HG03342 (cell line): ENCODE data around the gene PLS1.
"Not testable (repeated sequence)": the region's sequence is repeated elsewhere in the genome, so short reads cannot be mapped to it uniquely, and the experiment has no call there.

Source experiments
- ATAC-seq: cut with Tn5 transposase; IDR thresholded peaks from one replicate; pipeline ENCODE4 v1.9.1; 2021; ENCODE audit warnings: mild to moderate bottlenecking, moderate library complexity; ENCODE audit not compliant: unreplicated experiment

The PLS1 gene

DNA sequence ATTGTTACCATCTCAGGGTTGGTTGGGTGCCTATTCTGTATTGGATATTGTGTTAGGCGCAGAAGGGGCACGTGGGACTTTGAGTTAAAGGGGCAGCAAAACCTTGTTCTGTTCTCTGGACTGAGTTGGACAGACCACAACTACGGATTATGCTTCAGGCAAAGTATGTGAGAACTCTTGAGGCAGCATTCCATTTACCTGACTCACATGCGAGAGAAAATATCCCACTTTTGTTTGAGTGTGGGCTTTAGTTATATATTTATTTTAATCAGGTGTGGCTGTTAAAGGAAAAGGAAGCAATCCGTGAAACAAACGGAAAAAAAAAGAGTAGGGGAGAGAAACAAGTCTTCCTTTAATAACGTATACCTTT, 627 bp upstream of the PLS1 start:
- ATAC-seq = no peak

DNA sequence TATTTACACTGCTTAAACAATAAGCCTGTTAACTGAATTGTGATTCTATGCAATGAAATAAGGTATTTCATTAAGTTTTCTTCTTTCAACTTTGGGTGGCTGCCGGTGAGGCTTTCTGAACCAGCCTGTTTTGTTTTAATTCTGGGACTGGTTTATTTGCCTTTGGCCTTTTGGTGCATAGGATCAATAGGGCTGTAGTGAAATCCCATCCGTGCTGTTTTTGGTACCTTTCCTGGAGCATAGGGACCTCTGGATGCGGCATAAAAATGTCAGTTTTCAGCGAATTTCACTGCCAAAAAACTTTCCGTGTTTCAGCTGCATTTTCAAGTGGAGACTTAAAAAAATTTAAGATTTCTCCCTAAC, 514 bp downstream of the PLS1 start:
- no peak for ATAC-seq

DNA sequence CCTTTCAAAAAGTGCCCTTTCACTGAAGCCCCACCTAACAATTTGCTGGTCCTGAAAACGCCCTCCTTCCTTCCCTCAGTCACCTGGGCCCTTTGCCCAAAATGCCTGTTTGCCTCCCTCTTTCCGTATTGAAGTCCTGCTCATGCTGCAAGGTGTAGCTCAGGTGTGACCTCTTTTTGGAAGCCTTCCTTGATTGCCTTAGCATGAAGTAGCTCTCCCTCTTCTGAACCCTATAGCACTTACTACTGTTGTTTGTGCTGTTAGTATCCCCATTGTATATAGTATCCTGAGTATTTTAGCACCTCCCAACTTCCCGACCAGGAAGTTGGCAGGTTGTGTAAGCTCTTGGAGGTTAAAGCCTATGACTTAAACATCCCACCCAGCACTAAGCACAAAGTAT, 1.7 kb downstream of the PLS1 start:
- ATAC-seq = no peak

DNA sequence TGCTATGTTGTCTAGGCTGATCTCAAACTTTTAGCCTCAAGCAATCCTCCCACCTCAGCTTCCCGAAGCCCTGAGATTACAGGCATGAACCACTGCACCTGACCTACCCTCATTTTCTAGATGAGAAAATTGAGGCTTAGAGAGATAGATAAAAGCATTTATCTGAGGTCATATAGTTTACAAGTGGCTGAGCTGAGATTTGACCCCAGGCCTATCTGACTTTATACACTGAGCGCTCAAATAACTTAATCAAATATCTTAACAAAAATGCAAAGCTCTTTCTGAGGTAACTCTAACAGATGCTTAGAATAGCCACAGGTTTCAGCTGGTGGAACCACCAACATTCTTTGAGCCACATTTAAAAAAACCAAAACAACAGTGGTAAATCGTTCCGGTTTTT, 5.5 kb downstream of the PLS1 start:
- ATAC-seq = no peak

DNA sequence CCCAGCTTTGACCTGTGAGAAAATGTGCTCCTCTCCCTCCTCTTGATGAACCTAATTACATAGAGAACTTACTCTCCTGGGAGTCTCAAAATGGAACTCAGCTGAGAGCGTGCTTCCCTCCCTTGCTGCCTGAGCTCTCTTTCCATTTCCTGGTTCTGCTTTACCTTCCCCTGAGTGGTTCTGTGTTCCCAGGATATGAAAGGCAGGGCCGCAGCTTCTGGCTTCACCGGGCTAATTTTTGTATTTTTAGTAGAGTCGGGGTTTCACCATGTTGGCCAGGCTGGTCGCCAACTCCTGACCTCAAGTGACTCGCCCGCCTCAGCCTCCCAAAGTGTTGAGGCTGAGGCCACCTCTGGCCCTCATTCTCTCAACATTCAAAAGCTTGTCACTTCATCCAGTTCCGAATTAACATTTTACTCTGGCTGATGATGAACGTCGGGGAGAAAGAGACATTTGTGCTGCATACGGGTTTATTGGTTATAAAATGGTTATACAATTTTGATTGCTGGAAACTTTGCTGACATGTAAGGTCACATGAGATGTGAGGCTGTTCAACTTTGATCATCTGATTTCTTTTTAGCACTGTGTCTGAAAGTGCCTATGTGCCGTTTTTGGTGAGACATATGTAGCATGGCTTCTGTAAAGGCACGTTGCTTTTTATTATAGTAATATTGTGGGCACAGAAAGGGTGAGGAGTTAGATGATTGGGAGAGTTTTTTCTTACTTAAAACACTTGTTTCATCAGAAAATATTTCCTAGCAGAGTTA, 6.6 kb downstream of the PLS1 start:
- no peak for ATAC-seq

DNA sequence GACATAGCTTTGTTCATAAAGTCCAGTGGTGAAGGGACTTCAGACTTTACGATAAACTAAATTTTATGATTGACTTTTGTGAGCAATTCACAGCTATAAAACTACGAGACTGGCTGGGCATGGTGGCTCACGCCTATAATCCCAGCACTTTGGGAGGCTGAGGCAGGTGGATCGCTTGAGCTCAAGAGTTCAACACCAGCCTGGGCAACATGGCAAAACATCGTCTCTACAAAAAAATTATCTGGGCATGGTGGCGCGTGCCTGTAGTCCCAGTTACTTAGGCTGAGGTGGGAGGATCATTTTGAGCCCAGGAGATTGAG, 7.2 kb downstream of the PLS1 start:
- ATAC-seq = not testable (repeated sequence)

DNA sequence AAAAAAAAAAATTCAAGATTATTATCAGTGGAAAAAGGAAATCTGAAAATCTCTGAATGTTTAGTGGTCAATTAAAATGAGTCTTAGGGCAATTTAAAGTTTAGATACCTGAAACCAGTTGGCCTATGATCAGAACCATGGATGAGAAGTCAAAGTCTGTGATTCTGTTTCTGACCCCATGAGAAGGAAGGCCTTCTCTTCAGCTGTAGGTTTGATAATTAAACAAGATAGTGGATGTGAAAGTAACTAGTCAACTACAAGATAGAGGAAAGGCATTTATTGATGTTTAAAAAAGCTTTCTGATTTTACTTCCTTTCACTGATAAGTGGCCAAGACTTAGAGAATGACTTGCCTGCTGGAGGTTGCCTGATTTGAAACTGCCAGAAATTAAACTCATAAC, 8.7 kb downstream of the PLS1 start:
- no peak for ATAC-seq

DNA sequence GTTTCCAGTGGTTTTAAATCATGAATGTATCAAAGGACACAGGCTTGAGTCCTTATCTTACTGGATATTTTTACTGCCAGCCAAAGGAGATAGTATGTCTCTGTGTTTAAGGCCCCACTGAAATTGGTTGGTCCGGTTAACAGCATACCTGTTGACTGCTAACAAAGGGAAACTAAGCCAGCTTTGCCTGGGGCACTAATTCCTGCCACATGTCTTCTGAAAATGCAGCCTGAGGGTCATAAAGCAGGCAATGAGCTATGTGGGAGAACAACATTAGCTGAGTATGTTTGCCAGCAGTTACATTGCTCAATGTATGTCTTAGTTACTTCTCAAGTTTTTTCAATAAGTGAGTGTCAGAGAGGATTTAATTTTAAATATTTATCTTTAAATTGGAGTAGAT, 12.4 kb downstream of the PLS1 start:
- no peak for ATAC-seq

DNA sequence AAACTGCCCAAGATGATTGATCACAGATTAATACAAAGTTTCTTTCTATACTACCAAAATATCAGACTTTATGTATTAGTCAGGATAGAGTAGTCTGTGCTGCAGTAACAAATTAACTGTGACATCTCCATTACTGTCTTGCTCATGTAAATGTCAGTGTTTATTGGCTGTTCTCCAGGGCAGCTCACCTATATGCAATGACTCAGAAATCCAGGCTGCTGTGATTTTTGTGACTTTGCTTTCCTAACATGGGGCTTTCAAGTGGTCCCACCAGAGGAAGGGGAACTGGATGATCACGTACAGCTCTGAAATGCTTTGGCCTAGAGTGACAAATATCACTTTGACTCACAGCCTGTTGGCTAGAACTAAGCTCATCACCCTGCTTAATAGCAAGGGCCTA, 12.9 kb downstream of the PLS1 start:
- ATAC-seq = no peak

DNA sequence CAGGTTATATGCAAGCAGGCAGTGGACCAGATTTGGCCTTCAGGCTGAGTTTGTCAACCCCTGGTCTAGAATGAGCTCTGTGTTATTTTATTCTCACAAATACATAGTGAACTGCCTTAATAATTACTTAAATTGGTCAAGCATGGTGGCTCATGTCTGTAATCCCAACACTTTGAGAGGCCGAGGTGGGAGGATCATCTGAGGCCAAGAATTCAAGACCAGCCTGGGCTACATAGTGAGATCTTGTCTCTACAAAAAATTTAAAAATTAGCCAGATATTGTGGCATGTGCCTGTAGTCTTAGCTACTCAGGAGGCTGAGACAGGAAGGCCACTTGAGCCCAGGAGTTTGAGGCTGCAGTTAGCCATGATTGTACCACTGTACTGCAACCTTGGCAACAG, 15.0 kb downstream of the PLS1 start:
- ATAC-seq = no peak

DNA sequence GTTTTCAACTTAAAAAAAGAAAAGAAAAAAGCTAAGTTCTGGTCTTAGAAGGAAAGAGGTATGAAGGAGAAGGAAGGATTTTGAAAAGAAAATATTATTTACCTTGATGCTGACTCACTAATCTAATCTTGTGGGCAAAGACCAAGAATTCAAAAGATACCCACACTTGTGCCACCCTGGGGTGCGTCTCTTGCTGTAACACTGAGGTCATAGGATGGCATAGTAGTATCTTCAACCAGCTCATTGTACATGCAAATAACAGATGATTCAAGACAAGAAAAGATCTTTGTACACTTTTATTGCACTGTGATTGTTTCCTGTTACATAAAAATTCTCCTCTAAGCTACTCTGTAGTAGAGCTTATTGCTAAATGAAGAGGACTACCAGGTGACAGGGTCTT, 17.3 kb downstream of the PLS1 start:
- no peak for ATAC-seq

DNA sequence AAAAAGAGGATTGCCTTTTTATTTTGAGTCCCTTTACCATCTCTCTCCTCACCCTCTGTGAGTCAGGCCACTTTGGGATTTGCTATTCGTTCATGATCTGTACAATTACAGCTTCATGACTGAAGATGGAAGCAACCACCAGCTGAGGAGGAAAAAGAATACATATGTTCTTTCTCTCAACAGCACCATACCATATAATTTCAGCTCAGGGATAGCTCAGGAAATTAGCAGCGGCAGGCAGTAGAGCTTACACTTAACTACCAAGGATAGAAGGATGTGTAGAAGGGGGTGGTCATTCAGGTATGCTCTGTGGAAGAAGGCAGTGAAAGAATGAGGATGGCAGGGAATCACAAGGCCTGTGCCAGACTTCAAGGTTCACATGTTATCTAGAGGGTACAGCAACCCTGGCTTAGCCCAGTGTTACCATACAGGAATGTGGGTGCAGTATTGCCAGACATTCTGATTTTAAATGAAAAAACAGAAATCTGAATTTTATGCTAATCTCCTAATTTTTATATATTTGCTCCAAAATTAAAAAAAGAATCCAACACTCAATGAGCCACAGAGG, 17.9 kb downstream of the PLS1 start:
- no peak for ATAC-seq

DNA sequence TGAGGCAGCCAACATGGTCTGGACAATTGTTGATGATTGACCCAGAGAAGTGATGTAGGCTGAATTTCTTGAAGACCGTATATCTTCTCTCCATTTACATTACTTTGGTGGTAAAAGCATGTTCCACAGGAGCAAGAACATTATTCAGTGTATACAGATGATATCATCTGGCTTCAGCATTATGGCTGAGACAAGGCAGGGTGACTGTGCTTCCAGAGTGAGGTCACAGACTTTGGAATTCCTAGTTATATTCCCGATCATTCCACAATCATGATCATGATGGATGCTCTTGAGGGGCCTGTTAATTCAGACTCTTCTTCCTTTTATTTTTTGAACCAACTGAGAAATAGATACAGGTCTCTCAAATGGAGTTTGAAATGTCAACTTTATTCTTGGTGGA, 19.0 kb downstream of the PLS1 start:
- ATAC-seq = no peak

DNA sequence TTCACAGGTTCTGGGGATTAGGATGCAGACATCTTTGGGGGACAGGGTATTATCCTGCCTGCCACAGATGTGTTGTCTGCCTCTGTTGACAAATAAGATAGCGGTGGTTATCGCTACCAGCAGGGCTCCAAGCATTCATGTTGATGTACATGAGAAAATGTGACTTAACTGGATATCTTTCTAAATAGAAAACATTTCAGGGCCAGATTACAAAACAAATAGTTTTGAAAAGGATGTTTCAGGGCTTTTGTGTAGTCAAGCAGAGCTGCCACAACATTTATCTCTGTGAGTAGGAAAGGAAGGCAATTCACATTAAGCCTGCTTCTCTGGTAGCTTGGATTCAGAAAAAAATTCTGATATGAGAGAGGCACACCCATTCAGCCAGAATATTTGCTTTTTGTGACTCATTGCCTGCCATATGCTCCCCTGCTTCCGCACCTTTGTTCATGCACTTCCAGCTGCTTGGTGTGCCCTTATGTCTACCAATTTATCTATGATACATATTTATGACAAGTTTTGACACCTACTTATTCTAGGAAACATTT, 22.8 kb downstream of the PLS1 start:
- ATAC-seq = no peak

DNA sequence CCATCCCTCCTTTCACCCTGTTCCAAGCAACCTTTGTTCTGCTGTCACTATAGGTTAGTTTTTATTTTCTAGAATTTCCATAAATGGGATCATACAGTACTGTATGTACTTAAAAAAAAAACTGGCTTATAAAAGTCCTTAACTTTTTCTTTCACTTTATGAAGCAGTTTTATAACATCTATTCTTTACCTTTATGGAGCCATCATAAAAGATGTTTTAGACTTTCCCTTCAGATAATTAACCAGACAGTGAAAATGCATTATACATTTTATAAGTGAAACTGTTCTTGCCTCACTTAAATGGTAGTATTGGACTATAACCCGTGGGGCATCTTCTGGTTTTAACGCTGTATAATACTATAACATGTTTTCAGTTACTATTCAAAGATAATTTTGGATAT, 26.2 kb downstream of the PLS1 start:
- no peak for ATAC-seq

DNA sequence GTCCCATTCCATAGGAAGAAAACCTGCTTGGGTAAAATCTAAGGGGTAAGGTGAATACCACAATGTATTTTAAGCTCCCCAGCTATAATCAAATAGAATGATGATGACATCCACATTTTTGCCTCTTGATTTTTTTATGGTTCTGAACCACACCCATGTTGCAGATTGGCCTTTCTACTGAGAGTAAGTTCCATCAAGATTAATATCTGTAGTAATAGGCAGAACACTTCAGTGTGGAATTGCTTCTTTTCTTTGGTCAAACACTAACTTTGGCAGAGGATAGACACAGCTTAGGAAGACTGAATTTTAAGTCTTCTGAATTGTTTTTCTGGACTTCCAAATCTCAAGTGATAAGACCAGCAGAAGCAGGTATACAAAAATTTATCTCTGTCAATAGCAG, 27.0 kb downstream of the PLS1 start:
- no peak for ATAC-seq

DNA sequence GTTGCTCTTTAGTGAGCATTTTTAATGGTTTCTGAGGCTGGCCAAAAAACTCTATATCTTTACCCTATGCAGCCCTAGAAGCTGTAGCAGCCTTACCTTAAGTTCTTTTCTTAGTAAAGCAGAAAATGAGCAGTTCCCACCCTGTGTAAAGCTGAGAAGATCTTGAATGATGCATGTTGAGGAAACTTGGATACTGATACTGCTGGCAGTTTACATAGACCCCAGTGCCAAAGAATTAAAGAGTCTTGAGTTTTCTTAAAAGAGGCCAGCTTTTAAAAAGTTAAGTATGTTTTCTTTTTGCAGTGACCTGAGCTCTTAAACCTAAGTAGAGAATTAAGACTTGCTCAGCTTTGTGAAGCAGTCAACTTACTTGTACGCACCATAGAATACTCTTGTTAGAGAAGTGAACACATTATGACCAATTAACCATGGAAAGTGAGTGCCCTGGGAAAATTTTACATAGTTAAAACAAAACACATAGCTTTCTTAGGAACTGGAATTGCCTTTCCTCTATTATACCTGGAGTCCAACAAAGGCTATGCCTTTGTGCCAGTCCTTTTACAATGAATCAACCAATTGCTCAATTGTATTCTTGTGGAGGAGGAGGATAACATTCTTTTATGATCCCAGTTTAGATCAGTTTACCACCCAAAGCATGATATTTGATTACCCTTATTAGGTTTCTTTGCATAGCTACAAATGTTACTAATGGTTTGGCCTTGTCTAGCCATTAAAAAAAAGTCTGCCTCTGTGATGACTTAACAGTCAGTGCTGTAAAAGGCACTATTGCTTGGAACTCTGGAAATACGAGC, 28.4 kb downstream of the PLS1 start:
- ATAC-seq = no peak

DNA sequence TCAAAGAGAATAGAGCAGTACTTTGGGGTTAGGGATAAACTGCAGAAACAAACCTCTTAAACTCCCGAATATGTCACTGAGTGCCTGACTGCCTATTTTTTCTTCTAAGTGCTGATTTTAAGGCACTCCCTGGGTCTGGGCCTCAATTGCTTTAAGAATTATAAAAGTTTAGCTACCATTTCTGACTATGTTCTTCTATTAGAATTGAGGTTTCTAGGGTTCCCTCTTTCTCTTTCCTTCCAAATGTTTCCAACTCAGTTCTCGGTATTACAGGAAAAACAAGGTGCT, 28.9 kb downstream of the PLS1 start:
- ATAC-seq = no peak

DNA sequence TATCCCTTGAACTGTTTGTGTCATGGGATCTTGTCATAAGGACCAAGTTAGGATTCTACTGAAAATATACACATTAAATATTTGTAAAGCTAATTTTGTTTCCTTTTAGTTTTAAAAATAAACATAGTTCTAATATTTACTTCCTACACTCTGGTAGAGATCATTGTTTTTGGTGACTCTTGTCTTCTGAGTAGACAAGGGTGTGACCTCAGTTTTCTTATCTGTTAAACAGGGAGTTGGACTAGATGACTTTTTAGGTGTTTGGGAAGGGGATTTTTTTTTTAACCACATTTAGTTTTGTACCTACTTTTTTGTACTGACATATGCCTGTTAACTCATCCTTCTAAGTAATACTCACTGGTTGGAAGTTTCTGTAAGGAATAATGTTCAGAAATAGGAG, 30.8 kb downstream of the PLS1 start:
- no peak for ATAC-seq

DNA sequence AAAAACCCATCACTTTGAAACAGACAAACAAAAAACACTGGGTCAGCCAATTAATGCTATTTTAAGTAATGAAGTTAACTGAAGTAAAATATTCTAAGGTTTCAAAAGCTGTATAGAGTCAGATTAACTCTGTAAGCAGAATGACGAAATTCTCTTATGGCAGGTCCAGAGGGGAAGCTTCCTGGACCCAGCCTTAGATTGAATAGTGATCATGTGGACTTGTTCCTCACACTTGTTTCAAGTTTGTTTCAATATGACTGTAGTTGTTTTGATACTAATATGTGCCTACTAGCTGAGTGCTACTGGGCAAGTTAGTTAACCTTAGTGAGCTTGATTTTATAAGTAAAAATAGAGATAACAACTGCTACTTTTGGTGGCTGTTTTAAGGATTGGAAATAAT, 32.6 kb downstream of the PLS1 start:
- ATAC-seq = no peak

DNA sequence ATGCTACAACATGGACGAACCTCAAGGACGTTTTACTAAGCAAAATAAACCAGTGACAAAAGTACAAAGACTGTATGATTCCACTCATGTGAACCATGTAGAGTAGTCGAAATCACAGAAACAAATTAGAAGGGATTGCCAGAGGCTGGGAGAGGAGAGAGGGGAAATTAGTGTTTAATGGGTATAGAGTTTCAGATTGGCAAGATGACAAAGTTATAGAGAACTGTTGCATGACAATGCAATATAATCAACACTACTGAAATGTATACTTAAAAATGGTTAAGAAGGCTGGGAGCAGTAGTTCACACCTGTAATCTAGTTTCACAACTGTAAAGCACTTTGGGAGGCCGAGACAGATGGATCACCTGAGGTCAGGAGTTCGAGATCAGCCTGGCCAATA, 36.9 kb downstream of the PLS1 start:
- no peak for ATAC-seq

DNA sequence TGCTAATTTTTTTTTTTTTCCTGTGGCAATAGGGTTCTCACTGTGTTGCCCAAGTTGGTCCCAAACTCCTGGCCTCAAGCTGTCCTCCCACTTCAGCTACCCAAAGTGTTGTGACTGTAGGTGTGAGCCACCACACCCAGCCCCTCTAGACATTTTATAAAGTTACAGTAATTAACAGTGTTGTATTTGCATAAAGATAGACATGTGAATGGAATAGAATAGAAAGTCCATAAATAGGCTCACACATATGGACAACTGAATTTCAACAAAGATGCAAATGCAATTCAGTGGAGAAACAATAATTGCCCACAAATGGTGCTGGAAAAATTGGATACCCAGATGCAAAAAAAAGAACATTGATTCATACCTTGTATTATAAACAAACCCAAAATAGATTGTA, 39.9 kb downstream of the PLS1 start:
- no peak for ATAC-seq

DNA sequence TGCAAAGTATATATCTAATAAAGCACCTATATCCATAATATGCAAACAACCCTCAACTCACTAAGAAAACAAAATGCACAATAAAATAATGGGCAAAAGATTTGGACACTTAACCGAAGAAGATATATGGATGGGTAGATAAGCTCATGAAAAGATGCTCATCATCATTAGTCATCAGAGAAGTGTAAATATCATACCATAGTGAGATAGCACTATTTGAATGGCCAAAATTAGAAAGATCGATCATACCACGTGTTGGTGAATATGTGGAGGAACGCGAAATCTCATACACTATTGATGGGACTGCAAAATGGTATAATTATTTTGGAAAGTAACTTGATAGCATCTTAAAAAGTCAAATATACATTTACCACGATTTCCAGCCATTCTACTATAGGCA, 40.5 kb downstream of the PLS1 start:
- no peak for ATAC-seq
